NCI-H146 treated with DMSO at 0.1 percent for 48 hours (cell line): ENCODE results near the gene FGF18.
"Not testable (repeated sequence)": the region's sequence is repeated elsewhere in the genome, so short reads cannot be mapped to it uniquely, and the experiment has no call there.

Experiments used
- DNase-seq: peaks from one replicate; lab custom pipeline; 2025; ENCODE audit not compliant: unreplicated experiment; lab: John Stamatoyannopoulos, UW

The FGF18 gene

GRCh38 chr5:171494452-171495121 is 75.1 kb downstream of the FGF18 start:
- DNase-seq: no peak

- DNase-seq: no peak
These were observed 75.8 kb downstream of the FGF18 start for GRCh38 chr5:171495122-171495700.

- no peak for DNase-seq
These were observed 77.0 kb downstream of the FGF18 start for GRCh38 chr5:171496456-171496855.

GRCh38 chr5:171497494-171497893 is 78.0 kb downstream of the FGF18 start:
- DNase-seq: not testable (repeated sequence)

GRCh38 chr5:171498166-171498565 is 78.7 kb downstream of the FGF18 start:
- no peak for DNase-seq

GRCh38 chr5:171499611-171500010 is 80.2 kb downstream of the FGF18 start:
- DNase-seq: no peak

- DNase-seq: no peak
These were observed 86.1 kb downstream of the FGF18 start for GRCh38 chr5:171505473-171506043.

- DNase-seq: no peak
These were observed 87.5 kb downstream of the FGF18 start for GRCh38 chr5:171506951-171507350.
